SH-SY5Y (cell line): ENCODE measurements around the gene CEMIP2.

Experiments used
- GATA2 ChIP-seq: IDR thresholded peaks from 2 replicates; pipeline ENCODE4 v1.6.1; 2011; ENCODE audit warnings: mild to moderate bottlenecking, low read depth, low read length
- GATA3 ChIP-seq: IDR thresholded peaks from 2 replicates; pipeline ENCODE4 v1.6.1; 2011; ENCODE audit warnings: low read depth, mild to moderate bottlenecking, low read length, moderate library complexity

DNA sequence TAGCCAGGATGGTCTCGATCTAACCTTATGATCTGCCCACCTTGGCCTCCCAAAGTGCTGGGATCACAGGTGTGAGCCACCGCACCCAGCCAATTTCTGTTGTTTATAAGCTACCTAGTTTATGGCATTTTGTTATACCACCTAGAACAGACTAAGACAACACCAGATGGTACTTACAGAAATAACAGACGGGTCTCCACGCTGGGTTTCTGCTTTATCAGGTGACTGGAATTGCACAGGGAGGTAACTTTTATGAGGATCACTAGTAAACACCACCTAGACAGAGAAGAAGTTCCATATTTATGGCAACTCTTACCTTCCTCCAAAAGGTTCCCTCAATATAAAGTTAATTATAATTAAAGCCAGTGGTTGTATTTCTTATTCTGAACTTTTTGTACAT, 74.0 kb downstream of the CEMIP2 start:
- no peak for TF ChIP-seq GATA2
- no peak for TF ChIP-seq GATA3
